LNCaP clone FGC (cell line): ENCODE results near the gene TMEM61.

ENCODE experiments used
- DNase-seq: peaks from one replicate; pipeline ENCODE4 v3.0.0-alpha.2; 2011; ENCODE audit warnings: low read depth
- H3K4me3 ChIP-seq: 2 replicates; pipeline ENCODE4 v1.5.1; 2011; ENCODE audit warnings: mild to moderate bottlenecking, low read depth, low read length, control low read depth
- CTCF ChIP-seq: IDR thresholded peaks from 2 replicates; pipeline ENCODE4 v1.5.1; 2012; ENCODE audit warnings: mild to moderate bottlenecking; ENCODE audit not compliant: control insufficient read depth, insufficient read depth; ENCODE audit errors: extremely low read depth

TMEM61 gene

GRCh38 chr1:54998677-54999076, 18.2 kb downstream of the TMEM61 start, which contains the start of gene BSND:
TSS of gene BSND (plus strand) at chr1:54998933. CDS start at chr1:54999187, 254 bp downstream.
- TF ChIP-seq CTCF: no peak
- no peak within 1 kb of the TSS for H3K4me3 ChIP-seq
- no peak for DNase-seq

GRCh38 chr1:55000110-55001085, 20.0 kb downstream of the TMEM61 start:
- TF ChIP-seq CTCF: no peak
- DNase-seq: no peak
- H3K4me3 ChIP-seq: no peak overlapping the region

- no peak overlapping the region for H3K4me3 ChIP-seq
- no peak for DNase-seq
- TF ChIP-seq CTCF: no peak
Observed at GRCh38 chr1:55001311-55001710, 20.9 kb downstream of the TMEM61 start.

DNA sequence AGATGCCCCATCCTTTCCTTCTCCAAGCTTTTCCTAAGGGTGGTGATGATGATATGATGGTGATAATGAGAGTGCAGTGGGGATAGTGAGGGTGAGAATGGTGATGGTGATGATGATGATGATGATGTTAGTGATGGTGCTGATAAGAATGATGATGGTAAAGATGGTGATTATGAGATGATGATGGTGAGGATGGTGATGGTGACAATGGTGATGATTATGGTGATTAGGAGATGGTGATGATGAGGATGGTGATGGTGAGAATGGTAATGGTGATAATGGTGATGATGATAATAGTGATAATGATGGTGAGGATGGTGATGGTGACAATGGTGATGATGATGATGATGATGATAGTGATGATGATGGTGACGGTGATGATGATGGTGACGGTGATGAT, 22.3 kb downstream of the TMEM61 start:
- no peak for TF ChIP-seq CTCF
- no peak overlapping the region for H3K4me3 ChIP-seq
- no peak for DNase-seq

GRCh38 chr1:55005351-55006140, 25.1 kb downstream of the TMEM61 start:
- no peak for TF ChIP-seq CTCF
- H3K4me3 ChIP-seq: no peak overlapping the region
- DNase-seq: no peak

GRCh38 chr1:55006931-55007330, 26.5 kb downstream of the TMEM61 start:
- no peak for TF ChIP-seq CTCF
- DNase-seq: no peak
- H3K4me3 ChIP-seq: no peak overlapping the region
